ENCODE results near the gene PNCK. TPM values are rescaled to one million over a fixed set of nuclear protein-coding genes. Genes with fewer than 3 reads are reported as not detected.

PNCK gene
- total and polyA plus RNA-seq, 12 donors, result 0.42 to 6.5 (median 1.2) TPM; not detected in 2

DNA sequence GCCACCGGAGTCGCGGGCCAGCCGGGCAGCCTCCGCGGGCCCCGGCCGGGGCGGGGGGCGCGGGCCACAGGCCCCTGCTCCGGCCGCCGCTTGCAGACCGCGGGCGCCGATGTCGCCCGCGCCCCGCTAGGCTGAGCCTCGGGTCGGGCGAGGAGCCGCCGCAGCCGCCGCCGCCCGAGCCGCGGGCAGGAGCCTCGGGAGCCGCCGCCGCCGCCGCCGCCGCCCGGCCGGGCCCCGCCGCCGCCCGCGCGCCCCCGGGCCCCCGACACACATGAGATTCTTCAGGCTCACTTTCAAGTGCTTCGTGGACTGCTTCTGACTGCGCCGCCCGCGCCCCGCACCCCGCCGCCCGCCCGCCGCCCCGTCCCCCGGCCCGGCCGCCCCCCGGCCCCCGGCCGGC lies 14.5 kb upstream of the PNCK start:
- intact Hi-C loops (cut with DNase I), result no loop called here
- TF ChIP-seq CTCF (IDR thresholded peaks at IDR 0.05) (no peak), POLR2A (IDR thresholded peaks at IDR 0.05) (no peak)
- WGBS, 4 donors, result 1 to 40% (median 18%) methylated on average over 1 to 39 of the region's 69 CpGs; no CpG with 5 or more reads in 1 of the 4 donors
- Histone ChIP-seq H3K27me3 (peaks cover 9% of the 10 kb centered on the region), H3K36me3 (replicated peaks in 1 of 2) (no peaks in the 10 kb centered on the region), H3K9me3 (replicated peaks in 1 of 3) (no peaks in the 10 kb centered on the region), H3K4me3 (no peak overlapping the region), H3K27ac (peak overlapping the region in 1 of 5 donors; percentile 84), H3K4me1 (replicated peaks in 1 of 2) (no peaks in the 10 kb centered on the region)
- no peak for DNase-seq

GRCh38 chrX:153687121-153688039 lies 13.8 kb upstream of the PNCK start, which contains the start of gene SLC6A8:
SLC6A8 (plus strand) TSS chrX:153687926; CDS start chrX:153688575, 649 bp downstream.
- peak; percentile 69 to 80 (median 75) for DNase-seq
- Histone ChIP-seq H3K36me3 (replicated peaks in 1 of 2) (no peaks in the 10 kb centered on the region), H3K4me1 (replicated peaks in 1 of 2) (no peaks in the 10 kb centered on the region), H3K27ac (peak within 1 kb of the TSS in 3 of 5 donors; percentile 70 to 84 (median 74)), H3K27me3 (peaks cover 9% of the 10 kb centered on the region), H3K9me3 (replicated peaks in 1 of 3) (no peaks in the 10 kb centered on the region), H3K4me3 (peak within 1 kb of the TSS in 1 of 4 donors; percentile 57)
- intact Hi-C loops (cut with DNase I), result no loop called here
- TF ChIP-seq POLR2A (IDR thresholded peaks at IDR 0.05), result peak; percentile 78 to 83
- TF ChIP-seq CTCF (IDR thresholded peaks at IDR 0.05), result peak in 2 of 6 experiments; percentile 8 to 32
- WGBS, 4 donors, result 3 to 28% (median 23%) methylated on average over 31 to 32 of the region's 66 CpGs; no CpG with 5 or more reads in 1 of the 4 donors

DNA sequence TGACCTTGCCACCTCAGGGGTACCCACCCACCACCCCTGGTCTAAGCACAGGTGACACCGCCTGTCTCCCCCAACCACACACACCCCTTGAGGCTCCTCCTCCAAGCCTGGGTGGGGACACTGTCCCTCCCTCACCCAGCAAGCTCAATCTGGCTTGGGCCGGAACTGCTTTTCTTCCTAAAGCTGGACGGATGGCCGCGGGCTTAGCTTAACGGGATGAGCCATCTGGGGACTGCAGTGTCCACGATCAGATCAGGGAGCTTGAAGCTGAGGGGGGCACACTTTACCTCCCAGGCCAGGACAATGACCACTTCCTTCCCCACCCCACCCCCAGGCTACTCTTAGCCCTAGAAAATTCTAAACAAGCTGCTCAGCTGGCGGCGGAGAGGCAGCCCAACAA lies 13.1 kb upstream of the PNCK start:
- intact Hi-C loops (cut with DNase I), result no loop called here
- Histone ChIP-seq H3K4me1 (replicated peaks in 1 of 2) (no peaks in the 10 kb centered on the region), H3K9me3 (replicated peaks in 1 of 3) (no peaks in the 10 kb centered on the region), H3K36me3 (replicated peaks in 1 of 2) (no peaks in the 10 kb centered on the region), H3K27me3 (peaks cover 9% of the 10 kb centered on the region), H3K27ac (no peak overlapping the region), H3K4me3 (no peak overlapping the region)
- TF ChIP-seq POLR2A (IDR thresholded peaks at IDR 0.05) (no peak), CTCF (IDR thresholded peaks at IDR 0.05) (no peak)
- WGBS, 4 donors, result 54 to 84% (median 65%) methylated on average over 6 to 9 of the region's 9 CpGs; no CpG with 5 or more reads in 1 of the 4 donors
- DNase-seq, result peak in 1 of 7 donors; percentile 17

Data from adrenal gland (tissue), 12 donors.